ENCODE data around the gene TMC1.

The TMC1 gene

GRCh38 chr9:72685911-72686310 is 164.5 kb downstream of the TMC1 start:
- no peaks in the 10 kb centered on the region for H3K9me3 ChIP-seq (ENCODE audit: insufficient read depth, low read depth, low read length)
- H2AFZ ChIP-seq (ENCODE audit: low read length) = no peak overlapping the region
- H3K9me2 ChIP-seq (replicated peaks; ENCODE audit: low read depth, low read length) = no peaks in the 10 kb centered on the region
- no peaks in the 10 kb centered on the region for H3K27me3 ChIP-seq (ENCODE audit: insufficient read depth, low read length, poor library complexity, severe bottlenecking)
- no peak overlapping the region for H3K9ac ChIP-seq (ENCODE audit: low read depth, low read length, poor library complexity, severe bottlenecking)
- no peaks in the 10 kb centered on the region for H3F3A ChIP-seq (ENCODE audit: low read depth)
- no peaks in the 10 kb centered on the region for H3K79me2 ChIP-seq (ENCODE audit: insufficient read depth, low read length)
- H3K4me1 ChIP-seq (ENCODE audit: insufficient read depth, low read length, poor library complexity, severe bottlenecking) = no peaks in the 10 kb centered on the region
- no peak overlapping the region for H3K4me3 ChIP-seq (ENCODE audit: low read length, poor library complexity, severe bottlenecking)
- no peaks in the 10 kb centered on the region for H3K36me3 ChIP-seq (ENCODE audit: insufficient read depth, low read length)
- no peak overlapping the region for H3K4me2 ChIP-seq (ENCODE audit: low read depth, low read length, poor library complexity, severe bottlenecking)
- no peaks in the 10 kb centered on the region for H4K20me1 ChIP-seq (ENCODE audit: insufficient read depth, low read length, poor library complexity, severe bottlenecking)
- TF ChIP-seq EZH2phosphoT487 (IDR thresholded peaks at IDR 0.05; ENCODE audit: borderline replicate concordance) (no peak), CTCF (conservative IDR thresholded peaks at IDR 0.05; ENCODE audit: low read length) (no peak)

GRCh38 chr9:72687331-72687730 is 165.9 kb downstream of the TMC1 start:
- Histone ChIP-seq H2AFZ (ENCODE audit: low read length) (no peak overlapping the region), H3K4me1 (ENCODE audit: insufficient read depth, low read length, poor library complexity, severe bottlenecking) (no peaks in the 10 kb centered on the region), H3K79me2 (ENCODE audit: insufficient read depth, low read length) (no peaks in the 10 kb centered on the region)

GRCh38 chr9:72691671-72692070 is 170.3 kb downstream of the TMC1 start:
- Histone ChIP-seq H3K27me3 (ENCODE audit: insufficient read depth, low read length, poor library complexity, severe bottlenecking) (no peaks in the 10 kb centered on the region), H3K4me1 (ENCODE audit: insufficient read depth, low read length, poor library complexity, severe bottlenecking) (no peaks in the 10 kb centered on the region), H3K9me2 (replicated peaks; ENCODE audit: low read depth, low read length) (no peaks in the 10 kb centered on the region), H3K79me2 (ENCODE audit: insufficient read depth, low read length) (no peaks in the 10 kb centered on the region), H3K9ac (ENCODE audit: low read depth, low read length, poor library complexity, severe bottlenecking) (no peak overlapping the region), H3F3A (ENCODE audit: low read depth) (no peaks in the 10 kb centered on the region), H4K20me1 (ENCODE audit: insufficient read depth, low read length, poor library complexity, severe bottlenecking) (no peaks in the 10 kb centered on the region), H3K4me2 (ENCODE audit: low read depth, low read length, poor library complexity, severe bottlenecking) (no peak overlapping the region), H3K4me3 (ENCODE audit: low read length, poor library complexity, severe bottlenecking) (no peak overlapping the region), H2AFZ (ENCODE audit: low read length) (no peak overlapping the region), H3K36me3 (ENCODE audit: insufficient read depth, low read length) (no peaks in the 10 kb centered on the region), H3K9me3 (ENCODE audit: insufficient read depth, low read depth, low read length) (no peaks in the 10 kb centered on the region)
- TF ChIP-seq CTCF (conservative IDR thresholded peaks at IDR 0.05; ENCODE audit: low read length) (no peak), EZH2phosphoT487 (IDR thresholded peaks at IDR 0.05; ENCODE audit: borderline replicate concordance) (no peak)

More at GRCh38 chr9:72687331-72687730, 165.9 kb downstream of the TMC1 start:
- no peak overlapping the region for H3K4me2 ChIP-seq (ENCODE audit: low read depth, low read length, poor library complexity, severe bottlenecking)
- H3K4me3 ChIP-seq (ENCODE audit: low read length, poor library complexity, severe bottlenecking) = no peak overlapping the region
- H3K9me2 ChIP-seq (replicated peaks; ENCODE audit: low read depth, low read length) = no peaks in the 10 kb centered on the region
- H3K9me3 ChIP-seq (ENCODE audit: insufficient read depth, low read depth, low read length) = no peaks in the 10 kb centered on the region
- H3F3A ChIP-seq (ENCODE audit: low read depth) = no peaks in the 10 kb centered on the region
- TF ChIP-seq EZH2phosphoT487 (IDR thresholded peaks at IDR 0.05; ENCODE audit: borderline replicate concordance) = no peak
- no peak for TF ChIP-seq CTCF (conservative IDR thresholded peaks at IDR 0.05; ENCODE audit: low read length)
- no peaks in the 10 kb centered on the region for H3K36me3 ChIP-seq (ENCODE audit: insufficient read depth, low read length)
- H3K27me3 ChIP-seq (ENCODE audit: insufficient read depth, low read length, poor library complexity, severe bottlenecking) = no peaks in the 10 kb centered on the region
- H3K9ac ChIP-seq (ENCODE audit: low read depth, low read length, poor library complexity, severe bottlenecking) = no peak overlapping the region
- H4K20me1 ChIP-seq (ENCODE audit: insufficient read depth, low read length, poor library complexity, severe bottlenecking) = no peaks in the 10 kb centered on the region
